GM12878 (cell line): ENCODE results near the gene SETDB1. TPM values are rescaled to one million over a fixed set of nuclear protein-coding genes. Genes with fewer than 3 reads are reported as not detected.
"Not testable (repeated sequence)": the region's sequence is repeated elsewhere in the genome, so short reads cannot be mapped to it uniquely, and the experiment has no call there.

Experiments used
- ATAC-seq: fragments of 200-7000 bp; cut with Tn5 transposase; 3 replicates; pipeline ENCODE4 v1.9.1; 2020; ENCODE audit warnings: mild to moderate bottlenecking, moderate library complexity
- BruUV-seq: library from RNA; stranded (reverse); fragments of 400-500 nt; replicated peaks from 2 replicates; lab custom pipeline; 2021; lab: Mats Ljungman, UMichigan
- CTCF ChIA-PET: fragments of 300-600 bp; sonication (Branson Sonifier 250); formaldehyde crosslinking; extraction: SDS; loops from one replicate; lab custom pipeline; 2021; ENCODE audit warnings: inconsistent platforms; lab: Yijun Ruan, JAX
- POLR2A ChIA-PET: fragments of 350-600 bp; formaldehyde crosslinking; extraction: SDS; loops from one replicate; lab custom pipeline; 2021; ENCODE audit warnings: inconsistent platforms; lab: Charles Lee
- RAD21 ChIA-PET: fragments of 300-600 bp; sonication (Branson Sonifier 250); formaldehyde crosslinking; loops from one replicate; lab custom pipeline; 2023; ENCODE audit warnings: antibody characterized with exemption; ENCODE audit not compliant: unreplicated experiment; lab: Charles Lee
- SMC1A ChIA-PET: fragments of 300-600 bp; sonication (Branson Sonifier 250); formaldehyde crosslinking; loops from one replicate; lab custom pipeline; 2023; ENCODE audit not compliant: unreplicated experiment, uncharacterized antibody; lab: Charles Lee
- DNase-seq: peaks from one replicate; pipeline ENCODE4 v3.0.0-alpha.2; 2011; ENCODE audit warnings: low read depth, low spot score
- FAIRE-seq: peaks from 3 replicates; lab custom pipeline; 2011; peaks lifted over from hg19 to GRCh38; lab: Jason Lieb, UNC
- H2AFZ ChIP-seq: 2 replicates; pipeline ENCODE4 v1.6.0; 2011; ENCODE audit warnings: low read depth, low read length, control low read depth; ENCODE audit not compliant: control insufficient read depth
- H3K27ac ChIP-seq: 2 replicates; pipeline ENCODE4 v1.5.1; 2011; ENCODE audit warnings: control low read depth; ENCODE audit not compliant: control insufficient read depth, insufficient read depth
- H3K27me3 ChIP-seq, 2 experiments: replicated peaks in 1 of 2; 2 replicates each; pipeline versions ENCODE4 v1.6.0 to v1.6.1; 2011; ENCODE audit warnings: low read length in 1 of 2; ENCODE audit not compliant: control insufficient read depth in 2 of 2, insufficient read depth in 2 of 2
- H3K36me3 ChIP-seq, 2 experiments: 2 replicates each; pipeline ENCODE4 v1.5.1; 2011; ENCODE audit warnings: low read length in 1 of 2; ENCODE audit not compliant: control insufficient read depth in 2 of 2, insufficient read depth in 2 of 2
- H3K4me1 ChIP-seq: 2 replicates; pipeline ENCODE4 v1.6.1; 2011; ENCODE audit warnings: mild to moderate bottlenecking, low read length, moderate library complexity, mixed read lengths; ENCODE audit not compliant: control insufficient read depth, insufficient read depth
- H3K4me2 ChIP-seq: 2 replicates; pipeline ENCODE4 v1.6.0; 2011; ENCODE audit warnings: control low read depth; ENCODE audit not compliant: control insufficient read depth, insufficient read depth
- H3K4me3 ChIP-seq: fragments of 200-600 bp; sonication (generic); 2 replicates; pipeline ENCODE4 v1.5.1; 2016
- H3K79me2 ChIP-seq: 2 replicates; pipeline ENCODE4 v1.6.0; 2011; ENCODE audit warnings: low read length; ENCODE audit not compliant: control insufficient read depth, insufficient read depth
- H3K9ac ChIP-seq: 2 replicates; pipeline ENCODE4 v1.8.0; 2011; ENCODE audit warnings: low read length, control low read depth, mixed read lengths; ENCODE audit not compliant: control insufficient read depth, insufficient read depth
- H3K9me3 ChIP-seq: replicated peaks from 3 replicates; pipeline ENCODE4 v1.5.1; 2011; ENCODE audit warnings: mild to moderate bottlenecking, low read length; ENCODE audit not compliant: control insufficient read depth, insufficient read depth
- H4K20me1 ChIP-seq: 2 replicates; pipeline ENCODE4 v1.6.0; 2011; ENCODE audit not compliant: control insufficient read depth, insufficient read depth
- E4F1 ChIP-seq: fragments of 450-650 bp; IDR thresholded peaks from 2 replicates; pipeline ENCODE4 v1.6.1; 2018; ENCODE audit warnings: borderline replicate concordance, mild to moderate bottlenecking; ENCODE audit not compliant: partially characterized antibody
- IKZF1 ChIP-seq: fragments of 450-650 bp; conservative IDR thresholded peaks from 2 replicates; pipeline ENCODE4 v1.6.1; 2017; ENCODE audit warnings: antibody characterized with exemption, mild to moderate bottlenecking
- JUND ChIP-seq: IDR thresholded peaks from 2 replicates; pipeline ENCODE4 v1.6.1; 2012; ENCODE audit warnings: low read depth, mild to moderate bottlenecking, low read length, improper control_type of control experiment, moderate library complexity
- NFYB ChIP-seq: IDR thresholded peaks from 2 replicates; pipeline ENCODE4 v1.6.1; 2011; ENCODE audit warnings: low read depth, mild to moderate bottlenecking, low read length, improper control_type of control experiment, moderate library complexity; ENCODE audit not compliant: insufficient read depth
- WGBS: methylation state at CpG from one replicate; pipeline ENCODE4 v1.1.6; 2016; ENCODE audit warnings: low lambda C conversion rate; ENCODE audit not compliant: insufficient replicate concordance, insufficient coverage; ENCODE audit errors: missing lambda C conversion rate; 5-methylcytosine and 5-hydroxymethylcytosine counted together
- in situ Hi-C: fragments of 300-500 bp; cut with MboI; formaldehyde crosslinking; loops from 9 replicates; pipeline ENCODE4 v1.14.3; 2018; ENCODE audit warnings: mixed read lengths
- intact Hi-C: fragments of 100-400 bp; cut with micrococcal nuclease; formaldehyde crosslinking; loops from one replicate; pipeline ENCODE4 v1.14.2; 2022; ENCODE audit not compliant: unreplicated experiment
- polyA plus RNA-seq, 11 experiments: library from polyadenylated mRNA; depleted of rRNA in 4 of 11; unstranded in 6 of 11; stranded (reverse) in 5 of 11; fragments of >200 nt; fragmentation: Nextera tagmentation in 4 of 11; fragmentation: Illumina TruSeq in 1 of 11; extraction: Ambion mirVana in 4 of 11; extraction: Trizol in 1 of 11; gene quantifications; 1 replicate in 1 of 11; 2 replicates in 10 of 11; pipeline versions ENCODE4 v1.2.1 to v1.2.3, GENCODE V29; 2011 to 2016; ENCODE audit warnings: inconsistent platforms in 2 of 11, missing spikeins in 2 of 11, low read depth in 1 of 11
- total RNA-seq, 4 experiments: library from RNA; depleted of rRNA in 3 of 4; stranded (reverse); fragments of >200 nt in 3 of 4; fragmentation: Illumina TruSeq in 1 of 4; extraction: Trizol in 1 of 4; gene quantifications; 2 replicates each; pipeline versions ENCODE4 v1.2.1 to v1.2.3, GENCODE V29; 2013 to 2021

Gene SETDB1
- total and polyA plus RNA-seq, 10 of the 15 experiments (the other 5 are each of a cell fraction or from before 2014, with no cell fraction given): 14.3 to 56.7 (median 35.7) TPM

DNA sequence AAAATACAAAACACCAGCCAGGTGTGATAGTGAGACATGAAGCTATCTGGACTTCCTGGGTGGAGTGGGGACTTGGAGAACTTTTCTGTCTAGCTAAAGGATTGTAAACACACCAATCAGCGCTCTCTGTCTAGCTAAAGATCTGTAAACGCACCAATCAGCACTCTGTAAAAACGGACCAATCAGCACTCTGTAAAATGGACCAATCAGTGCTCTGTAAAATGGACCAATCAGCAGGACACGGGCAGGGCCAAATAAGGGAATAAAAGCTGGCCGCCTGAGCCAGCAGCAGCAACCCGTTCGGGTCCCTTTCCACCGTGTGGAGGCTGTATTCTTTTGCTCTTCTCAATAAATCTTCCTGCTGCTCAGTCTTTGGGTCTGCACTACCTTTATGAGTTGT lies 26.4 kb upstream of the SETDB1 start:
- 85% methylated on average over 8 of the region's 8 CpGs for WGBS
- SMC1A ChIA-PET: interaction anchor here (0.7 to 1.1 kb wide), 2 partner anchors 10 to 100 kb away, joined by 3 read pairs; no protein-coding TSS in a partner anchor
- H3K27ac ChIP-seq, FAIRE-seq, H3K79me2 ChIP-seq, H3K9me3 ChIP-seq, in situ Hi-C loops, H3K4me2 ChIP-seq, H4K20me1 ChIP-seq, BruUV-seq, H3K9ac ChIP-seq, H3K36me3 ChIP-seq, intact Hi-C loops, H2AFZ ChIP-seq, ATAC-seq, RAD21 ChIA-PET, DNase-seq, H3K4me1 ChIP-seq, H3K27me3 ChIP-seq, H3K4me3 ChIP-seq: not testable (repeated sequence)
- CTCF ChIA-PET: interaction anchor here (0.7 to 1.3 kb wide), 5 partner anchors 9 to 200 kb away, joined by 3 to 4 read pairs (median 3); no protein-coding TSS in a partner anchor
- TF ChIP-seq NFYB: 0 out of 2 replicates have a peak, but pooled peaks have one; percentile 25
- POLR2A ChIA-PET: interaction anchor here (0.9 kb wide), 1 partner anchor 9 kb away, joined by 3 read pairs; no protein-coding TSS in a partner anchor

- Histone ChIP-seq H3K9me3 (no peaks in the 10 kb centered on the region; the same call in 2 of the 3 replicates), H3K79me2 (no peaks in the 10 kb centered on the region), H3K4me3 (no peak overlapping the region), H4K20me1 (no peaks in the 10 kb centered on the region), H3K27ac (no peak overlapping the region), H3K4me1 (no peaks in the 10 kb centered on the region), H3K36me3 (no peaks in the 10 kb centered on the region), H3K4me2 (no peak overlapping the region), H2AFZ (no peak overlapping the region), H3K9ac (no peak overlapping the region), H3K27me3 (no peaks in the 10 kb centered on the region)
- intact Hi-C loops: no loop called here
- FAIRE-seq (no peak), DNase-seq (no peak), ATAC-seq (no peak)
- POLR2A ChIA-PET: no interaction called here
- RAD21 ChIA-PET: no interaction called here
- in situ Hi-C loops: no loop called here
- TF ChIP-seq JUND: no peak
- TF ChIP-seq E4F1: no peak
- no peak for TF ChIP-seq IKZF1
- BruUV-seq: no TSS peak
- SMC1A ChIA-PET: no interaction called here
- CTCF ChIA-PET: interaction anchor here (1.3 kb wide), 1 partner anchor 99 kb away, joined by 3 read pairs; no protein-coding TSS in a partner anchor
- 73% methylated on average over 5 of the region's 5 CpGs for WGBS
Measured at GRCh38 chr1:150902346-150902745, 23.8 kb upstream of the SETDB1 start.
